Stimulated activated CD8-positive, alpha-beta memory T cell treated with anti-CD3 and anti-CD28 coated beads, Interleukin-4, amount 100 ng/mL, for 24 hours (primary cell): ENCODE measurements around the gene C1GALT1.

Experiments used
- DNase-seq: peaks from one replicate; pipeline ENCODE4 v3.0.0-alpha.2; 2020; ENCODE audit warnings: low read depth

The C1GALT1 gene

GRCh38 chr7:7272294-7272693 lies 90.0 kb downstream of the C1GALT1 start:
- no peak for DNase-seq

- no peak for DNase-seq
These were observed 92.4 kb downstream of the C1GALT1 start for GRCh38 chr7:7274782-7275181.

- DNase-seq: no peak
These were observed 93.8 kb downstream of the C1GALT1 start for GRCh38 chr7:7276161-7276560.

- DNase-seq: no peak
These were observed 108.2 kb downstream of the C1GALT1 start for GRCh38 chr7:7290429-7291122.

GRCh38 chr7:7292085-7292484 lies 109.7 kb downstream of the C1GALT1 start:
- DNase-seq: no peak

- DNase-seq: no peak
These were observed 110.3 kb downstream of the C1GALT1 start for GRCh38 chr7:7292608-7293007.

GRCh38 chr7:7293092-7293491 lies 110.7 kb downstream of the C1GALT1 start:
- DNase-seq: no peak

- DNase-seq: no peak
These were observed 112.6 kb downstream of the C1GALT1 start for GRCh38 chr7:7294911-7295310.
